Activated CD4-positive, alpha-beta T cell treated with anti-CD3 and anti-CD28 coated beads, Interleukin-2, amount 10 ng/mL, durations not matched to agents 7 days and 5 days (primary cell): ENCODE results near the gene EFNA3. TPM values are rescaled to one million over a fixed set of nuclear protein-coding genes. Genes with fewer than 3 reads are reported as not detected.

Experiments
- CTCF ChIA-PET: fragments of 350-600 bp; sonication (Branson Sonifier 250); formaldehyde crosslinking; loops from one replicate; lab custom pipeline; 2021; ENCODE audit warnings: antibody characterized with exemption; lab: Charles Lee
- POLR2A ChIA-PET: fragments of 350-600 bp; sonication (Branson Sonifier 250); formaldehyde crosslinking; loops from one replicate; lab custom pipeline; 2021; ENCODE audit warnings: antibody characterized with exemption; lab: Charles Lee
- DNase-seq: peaks from one replicate; pipeline ENCODE4 v3.0.0-alpha.2; 2020
- H3K27ac Mint-ChIP-seq: one replicate; pipeline ENCODE4 v1.8.0; 2021; ENCODE audit warnings: mild to moderate bottlenecking, moderate library complexity, mixed read lengths
- H3K27me3 Mint-ChIP-seq: one replicate; pipeline ENCODE4 v1.8.0; 2021; ENCODE audit warnings: mixed read lengths
- H3K36me3 Mint-ChIP-seq: one replicate; pipeline ENCODE4 v1.8.0; 2021; ENCODE audit warnings: low read depth, mixed read lengths
- H3K4me1 Mint-ChIP-seq: one replicate; pipeline ENCODE4 v1.8.0; 2021; ENCODE audit warnings: mixed read lengths
- H3K4me3 Mint-ChIP-seq: one replicate; pipeline ENCODE4 v1.8.0; 2021; ENCODE audit warnings: mild to moderate bottlenecking, moderate library complexity, mixed read lengths
- H3K9me3 Mint-ChIP-seq: one replicate; pipeline ENCODE4 v1.8.0; 2021; ENCODE audit warnings: mixed read lengths
- total RNA-seq, 2 experiments: library from RNA; stranded (reverse); gene quantifications; one replicate each; pipeline ENCODE4 v1.2.3, GENCODE V29; 2021

The EFNA3 gene
- total RNA-seq, 2 experiments from 2014 or later = 2.3 to 2.7 TPM

DNA sequence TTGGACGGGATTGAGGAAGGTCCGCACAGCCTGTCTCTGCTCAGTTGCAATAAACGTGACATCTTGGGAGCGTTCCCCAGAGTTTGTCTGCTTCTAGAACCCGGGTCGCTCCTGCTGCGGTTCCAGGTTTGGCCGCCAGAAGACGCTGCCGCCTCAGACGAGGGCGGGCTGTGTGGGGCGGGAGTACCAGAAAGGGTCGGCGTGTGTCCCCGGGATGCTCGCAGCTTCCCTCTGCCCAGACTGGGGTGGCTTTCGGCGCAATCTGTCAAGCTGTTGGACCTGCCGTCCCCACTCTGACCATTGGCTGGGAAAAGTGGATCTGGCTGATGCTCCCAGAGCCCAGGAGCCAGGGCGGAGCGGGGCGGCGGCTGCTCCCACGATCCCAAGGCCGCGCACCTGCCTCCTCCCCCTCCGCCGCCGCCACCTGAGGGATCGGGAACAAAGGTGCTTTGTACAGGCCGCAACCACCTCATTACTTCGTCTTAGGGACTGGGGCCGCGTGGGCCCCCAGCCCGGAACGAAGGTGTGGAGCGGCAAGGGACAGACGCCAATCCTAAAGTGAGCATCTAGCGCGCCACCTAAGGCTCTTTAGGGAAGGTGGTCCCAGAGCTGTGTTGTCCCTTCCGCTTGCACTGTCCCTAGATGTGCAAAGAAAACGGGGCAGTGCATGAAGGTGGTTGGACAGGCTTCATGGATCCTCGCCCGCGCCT is 15.8 kb upstream of the EFNA3 start:
- Mint-ChIP-seq H3K4me1 (peaks cover 36% of the 10 kb centered on the region), H3K9me3 (no peaks in the 10 kb centered on the region)

DNA sequence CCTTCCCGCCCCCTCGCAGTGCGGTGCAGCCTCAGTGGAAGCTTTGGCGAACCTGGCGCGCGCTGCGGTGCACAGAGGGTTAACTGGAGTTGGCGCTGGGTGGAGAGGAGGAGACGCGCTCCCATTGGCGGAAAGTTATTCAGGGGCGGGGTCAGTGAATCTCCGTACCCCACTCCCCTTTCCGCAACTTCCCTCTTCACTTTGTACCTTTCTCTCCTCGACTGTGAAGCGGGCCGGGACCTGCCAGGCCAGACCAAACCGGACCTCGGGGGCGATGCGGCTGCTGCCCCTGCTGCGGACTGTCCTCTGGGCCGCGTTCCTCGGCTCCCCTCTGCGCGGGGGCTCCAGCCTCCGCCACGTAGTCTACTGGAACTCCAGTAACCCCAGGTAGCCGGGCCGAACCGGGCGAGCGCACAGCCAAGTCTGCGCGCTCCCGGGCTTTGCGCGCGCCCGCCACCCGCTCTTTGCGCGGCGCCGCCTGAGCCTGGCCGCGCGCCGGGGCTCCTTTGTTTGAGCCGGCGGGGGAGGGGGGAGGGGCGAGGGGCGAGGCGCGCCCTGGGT is 15.0 kb upstream of the EFNA3 start, which contains the start of gene EFNA4:
Gene EFNA4 (plus strand): TSS at position 191 of the 561 bp plus-strand sequence. CDS start 84 bp downstream, at position 275.
- peak within 1 kb of the TSS; percentile 91 for H3K4me3 Mint-ChIP-seq
- H3K9me3 Mint-ChIP-seq = no peaks in the 10 kb centered on the region
- peaks cover 36% of the 10 kb centered on the region for H3K4me1 Mint-ChIP-seq
- H3K27ac Mint-ChIP-seq = peak within 1 kb of the TSS; percentile 68
- ChIA-PET CTCF (interaction anchor here (1.0 to 5.1 kb wide), 9 partner anchors 11 to 109 kb away, joined by 3 to 48 read pairs (median 5); partner anchors contain the start of genes ADAM15 and KRTCAP2), POLR2A (no interaction called here)
- no peaks in the 10 kb centered on the region for H3K27me3 Mint-ChIP-seq
- H3K36me3 Mint-ChIP-seq = peaks cover 5% of the 10 kb centered on the region
- peak; percentile 91 for DNase-seq

More for the DNA sequence above, 15.8 kb upstream of the EFNA3 start:
- Mint-ChIP-seq H3K27me3 (no peaks in the 10 kb centered on the region), H3K4me3 (peak overlapping the region; percentile 91), H3K36me3 (peaks cover 5% of the 10 kb centered on the region), H3K27ac (no peak overlapping the region)
- POLR2A ChIA-PET = no interaction called here
- peak; percentile 84 for DNase-seq
- CTCF ChIA-PET = interaction anchor here (0.6 to 5.1 kb wide), 8 partner anchors 11 to 793 kb away, joined by 3 to 48 read pairs (median 4); partner anchors contain the start of gene ADAM15

- POLR2A ChIA-PET = interaction anchor here (0.6 kb wide), 1 partner anchor 396 kb away, joined by 3 read pairs; no protein-coding TSS in a partner anchor
- H3K9me3 Mint-ChIP-seq = no peaks in the 10 kb centered on the region
- CTCF ChIA-PET = interaction anchor here (1.2 to 2.8 kb wide), 7 partner anchors 10 to 108 kb away, joined by 3 to 11 read pairs (median 5); partner anchors contain the start of gene KRTCAP2
- peak overlapping the region; percentile 56 for H3K27ac Mint-ChIP-seq
- peaks cover 36% of the 10 kb centered on the region for H3K4me1 Mint-ChIP-seq
- H3K36me3 Mint-ChIP-seq = peaks cover 9% of the 10 kb centered on the region
- H3K4me3 Mint-ChIP-seq = peak overlapping the region; percentile 91
- no peaks in the 10 kb centered on the region for H3K27me3 Mint-ChIP-seq
- DNase-seq = no peak
Measured at GRCh38 chr1:155064111-155064831, 14.4 kb upstream of the EFNA3 start.

GRCh38 chr1:155064832-155065429 is 13.7 kb upstream of the EFNA3 start:
- POLR2A ChIA-PET = interaction anchor here (0.6 kb wide), 1 partner anchor 397 kb away, joined by 3 read pairs; no protein-coding TSS in a partner anchor
- Mint-ChIP-seq H3K27me3 (no peaks in the 10 kb centered on the region), H3K27ac (peak overlapping the region; percentile 14), H3K4me3 (peak overlapping the region; percentile 91), H3K4me1 (peaks cover 36% of the 10 kb centered on the region), H3K9me3 (no peaks in the 10 kb centered on the region), H3K36me3 (peaks cover 9% of the 10 kb centered on the region)
- no peak for DNase-seq
- CTCF ChIA-PET = interaction anchor here (0.6 to 2.8 kb wide), 8 partner anchors 11 to 142 kb away, joined by 3 to 11 read pairs (median 4); partner anchors contain the start of gene KRTCAP2

DNA sequence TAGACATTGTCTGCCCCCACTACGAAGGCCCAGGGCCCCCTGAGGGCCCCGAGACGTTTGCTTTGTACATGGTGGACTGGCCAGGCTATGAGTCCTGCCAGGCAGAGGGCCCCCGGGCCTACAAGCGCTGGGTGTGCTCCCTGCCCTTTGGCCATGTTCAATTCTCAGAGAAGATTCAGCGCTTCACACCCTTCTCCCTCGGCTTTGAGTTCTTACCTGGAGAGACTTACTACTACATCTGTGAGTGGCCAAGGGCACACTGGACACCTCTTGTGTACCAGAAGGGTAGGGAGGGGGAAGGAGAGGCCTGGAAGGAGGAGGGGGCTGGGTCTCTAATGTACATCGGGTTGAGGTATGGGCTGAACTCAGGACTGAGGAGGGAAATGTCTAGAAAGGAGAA is 11.9 kb upstream of the EFNA3 start:
- Mint-ChIP-seq H3K4me3 (no peak overlapping the region), H3K9me3 (no peaks in the 10 kb centered on the region), H3K4me1 (peaks cover 38% of the 10 kb centered on the region), H3K36me3 (peaks cover 12% of the 10 kb centered on the region), H3K27ac (no peak overlapping the region), H3K27me3 (peaks cover 3% of the 10 kb centered on the region)
- POLR2A ChIA-PET = no interaction called here
- CTCF ChIA-PET = interaction anchor here (0.7 to 2.4 kb wide), 6 partner anchors 11 to 101 kb away, joined by 3 to 10 read pairs (median 5); partner anchors contain the start of gene EFNA3
- DNase-seq = no peak

GRCh38 chr1:155068599-155068998 is 10.0 kb upstream of the EFNA3 start:
- H3K27ac Mint-ChIP-seq = no peak overlapping the region
- H3K9me3 Mint-ChIP-seq = no peaks in the 10 kb centered on the region
- H3K36me3 Mint-ChIP-seq = peaks cover 12% of the 10 kb centered on the region
- CTCF ChIA-PET = interaction anchor here (1.2 to 2.7 kb wide), 3 partner anchors 15 to 23 kb away, joined by 3 to 14 read pairs (median 3); no protein-coding TSS in a partner anchor
- H3K4me1 Mint-ChIP-seq = peaks cover 43% of the 10 kb centered on the region
- peaks cover 6% of the 10 kb centered on the region for H3K27me3 Mint-ChIP-seq
- POLR2A ChIA-PET = no interaction called here
- no peak for DNase-seq
- no peak overlapping the region for H3K4me3 Mint-ChIP-seq

GRCh38 chr1:155069551-155070157 is 9.0 kb upstream of the EFNA3 start:
- no peak for DNase-seq
- H3K9me3 Mint-ChIP-seq = no peaks in the 10 kb centered on the region
- ChIA-PET POLR2A (no interaction called here), CTCF (interaction anchor here (1.4 to 2.7 kb wide), 4 partner anchors 9 to 103 kb away, joined by 4 to 14 read pairs (median 6); partner anchors contain the start of genes EFNA3 and KRTCAP2)
- H3K27ac Mint-ChIP-seq = no peak overlapping the region
- peaks cover 12% of the 10 kb centered on the region for H3K36me3 Mint-ChIP-seq
- H3K27me3 Mint-ChIP-seq = peaks cover 6% of the 10 kb centered on the region
- H3K4me3 Mint-ChIP-seq = no peak overlapping the region
- peaks cover 47% of the 10 kb centered on the region for H3K4me1 Mint-ChIP-seq

DNA sequence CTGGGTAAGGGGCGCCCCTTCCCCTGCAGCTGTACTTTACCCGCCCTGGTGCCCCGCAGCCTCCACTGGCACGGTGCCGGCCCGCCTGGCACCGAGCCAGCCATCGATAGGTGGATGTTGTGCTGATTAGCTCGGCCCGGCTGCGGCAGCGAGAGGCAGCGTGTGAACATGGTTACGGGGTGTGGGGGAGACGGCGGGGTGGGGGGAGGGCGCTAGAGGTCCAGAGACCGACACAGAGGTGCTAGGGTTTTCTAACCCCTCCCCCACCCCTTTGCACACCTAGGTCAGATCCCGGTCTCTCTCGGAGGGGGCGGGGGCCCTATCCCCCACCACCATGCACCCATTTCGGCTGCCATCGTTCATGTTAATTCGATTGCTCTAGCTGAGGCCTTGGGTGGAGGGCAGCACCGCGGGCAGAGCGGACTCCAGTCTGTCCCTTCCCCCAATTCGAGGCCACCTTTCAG is 8.4 kb upstream of the EFNA3 start:
- CTCF ChIA-PET = interaction anchor here (0.6 to 2.7 kb wide), 7 partner anchors 9 to 573 kb away, joined by 3 to 14 read pairs (median 4); partner anchors contain the start of genes EFNA3 and KRTCAP2
- Mint-ChIP-seq H3K27me3 (peaks cover 6% of the 10 kb centered on the region), H3K36me3 (peaks cover 12% of the 10 kb centered on the region), H3K27ac (no peak overlapping the region), H3K4me1 (peaks cover 43% of the 10 kb centered on the region), H3K9me3 (no peaks in the 10 kb centered on the region), H3K4me3 (no peak overlapping the region)
- POLR2A ChIA-PET = no interaction called here
- no peak for DNase-seq

DNA sequence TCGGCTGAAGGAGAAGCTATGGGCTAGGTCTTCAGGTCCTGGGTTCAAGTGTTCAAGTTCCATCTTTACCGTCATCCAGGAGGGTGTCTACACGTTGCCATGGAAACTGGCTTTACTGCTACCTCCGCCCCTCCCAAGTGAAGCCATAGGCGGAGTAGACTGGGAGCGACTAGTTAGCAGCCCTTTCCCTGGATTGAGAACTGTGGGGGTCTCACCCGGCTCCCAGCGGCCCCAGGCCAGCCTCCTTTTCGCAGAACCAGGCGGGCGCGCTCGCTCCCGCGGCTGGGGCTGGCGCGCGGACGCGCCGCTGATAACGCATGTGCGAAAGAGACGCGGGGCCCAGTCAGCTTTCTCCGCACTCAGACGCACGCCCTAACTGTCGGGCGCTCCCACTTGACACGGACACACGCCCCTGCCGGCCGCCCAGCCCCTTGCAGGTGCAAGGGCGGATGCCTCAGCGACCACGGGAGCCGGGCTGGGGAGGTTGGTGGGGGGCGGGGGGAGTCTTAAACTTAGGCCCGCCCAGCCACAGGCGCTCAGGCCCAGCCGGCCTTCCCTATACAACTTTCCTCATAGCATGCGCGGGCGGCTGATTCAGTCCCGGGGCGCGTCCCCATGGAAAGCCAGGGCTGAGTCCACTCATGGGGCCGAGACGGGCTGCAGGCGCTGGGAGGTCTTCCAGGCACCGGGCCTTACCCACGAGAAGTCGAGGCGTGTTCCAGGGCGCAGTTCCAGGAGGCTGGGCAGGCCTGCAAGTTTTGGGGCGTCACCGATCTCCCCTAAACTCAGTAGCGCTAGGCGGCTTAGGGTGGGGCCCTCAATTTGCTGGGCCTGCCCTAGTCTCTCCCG is 7.7 kb upstream of the EFNA3 start:
- Mint-ChIP-seq H3K4me3 (no peak overlapping the region), H3K36me3 (peaks cover 12% of the 10 kb centered on the region), H3K27me3 (peaks cover 6% of the 10 kb centered on the region), H3K9me3 (no peaks in the 10 kb centered on the region), H3K27ac (peak overlapping the region; percentile 54), H3K4me1 (peaks cover 49% of the 10 kb centered on the region)
- DNase-seq = peak; percentile 76
- CTCF ChIA-PET = interaction anchor here (0.6 to 2.7 kb wide), 10 partner anchors 8 to 574 kb away, joined by 3 to 14 read pairs (median 4); partner anchors contain the start of genes EFNA3 and KRTCAP2
- POLR2A ChIA-PET = no interaction called here

- ChIA-PET POLR2A (no interaction called here), CTCF (interaction anchor here (0.6 to 1.6 kb wide), 9 partner anchors 10 to 432 kb away, joined by 3 to 7 read pairs (median 3); partner anchors contain the start of genes ADAM15 and LENEP)
- peaks cover 52% of the 10 kb centered on the region for H3K4me1 Mint-ChIP-seq
- no peak for DNase-seq
- H3K36me3 Mint-ChIP-seq = peaks cover 9% of the 10 kb centered on the region
- no peaks in the 10 kb centered on the region for H3K9me3 Mint-ChIP-seq
- H3K4me3 Mint-ChIP-seq = no peak overlapping the region
- peaks cover 6% of the 10 kb centered on the region for H3K27me3 Mint-ChIP-seq
- peak overlapping the region; percentile 1 for H3K27ac Mint-ChIP-seq
Measured at GRCh38 chr1:155071701-155072100, 6.9 kb upstream of the EFNA3 start.
